Cardiac fibroblast (primary cell): ENCODE results near the gene ERCC1.
"Not testable (repeated sequence)": the region's sequence is repeated elsewhere in the genome, so short reads cannot be mapped to it uniquely, and the experiment has no call there.

ENCODE experiments used
- DNase-seq, 2 donors: peaks; one replicate each; pipeline versions ENCODE4 v3.0.0 to v3.0.0-alpha.2; 2010; ENCODE audit warnings: low read depth in 2 of 2
- H3K4me3 ChIP-seq, 2 donors: replicated peaks in 1 of 2; 1 replicate in 1 of 2; 2 replicates in 1 of 2; pipeline ENCODE4 v1.5.1; 2011; ENCODE audit warnings: low read depth in 2 of 2, low read length in 2 of 2, mild to moderate bottlenecking in 2 of 2, moderate library complexity in 1 of 2
- TF ChIP-seq, protein P1 (sequence below): IDR thresholded peaks from one replicate; pipeline ENCODE4 v1.5.1; 2011; ENCODE audit warnings: low read depth, mild to moderate bottlenecking, low read length, inconsistent platforms

ERCC1 gene

DNA sequence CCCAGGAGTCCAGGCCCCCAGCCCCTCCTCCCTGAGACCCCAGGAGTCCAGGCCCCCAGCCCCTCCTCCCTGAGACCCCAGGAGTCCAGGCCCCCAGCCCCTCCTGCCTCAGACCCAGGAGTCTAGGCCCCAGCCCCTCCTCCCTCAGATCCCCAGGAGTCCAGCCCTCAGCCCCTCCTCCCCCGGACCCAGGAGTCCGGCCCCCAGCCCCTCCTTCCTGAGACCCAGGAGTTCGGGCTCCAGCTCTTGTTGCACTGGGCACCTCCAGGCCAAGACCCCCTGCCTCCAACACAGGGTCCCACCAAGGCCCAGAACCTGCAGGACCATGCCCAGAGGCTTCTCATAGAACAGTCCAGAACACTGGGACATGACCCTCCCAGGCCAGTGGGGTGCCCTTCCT, 3.8 kb downstream of the ERCC1 start:
- TF ChIP-seq, protein P1, sequence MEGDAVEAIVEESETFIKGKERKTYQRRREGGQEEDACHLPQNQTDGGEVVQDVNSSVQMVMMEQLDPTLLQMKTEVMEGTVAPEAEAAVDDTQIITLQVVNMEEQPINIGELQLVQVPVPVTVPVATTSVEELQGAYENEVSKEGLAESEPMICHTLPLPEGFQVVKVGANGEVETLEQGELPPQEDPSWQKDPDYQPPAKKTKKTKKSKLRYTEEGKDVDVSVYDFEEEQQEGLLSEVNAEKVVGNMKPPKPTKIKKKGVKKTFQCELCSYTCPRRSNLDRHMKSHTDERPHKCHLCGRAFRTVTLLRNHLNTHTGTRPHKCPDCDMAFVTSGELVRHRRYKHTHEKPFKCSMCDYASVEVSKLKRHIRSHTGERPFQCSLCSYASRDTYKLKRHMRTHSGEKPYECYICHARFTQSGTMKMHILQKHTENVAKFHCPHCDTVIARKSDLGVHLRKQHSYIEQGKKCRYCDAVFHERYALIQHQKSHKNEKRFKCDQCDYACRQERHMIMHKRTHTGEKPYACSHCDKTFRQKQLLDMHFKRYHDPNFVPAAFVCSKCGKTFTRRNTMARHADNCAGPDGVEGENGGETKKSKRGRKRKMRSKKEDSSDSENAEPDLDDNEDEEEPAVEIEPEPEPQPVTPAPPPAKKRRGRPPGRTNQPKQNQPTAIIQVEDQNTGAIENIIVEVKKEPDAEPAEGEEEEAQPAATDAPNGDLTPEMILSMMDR: no peak
- no peak for DNase-seq
- H3K4me3 ChIP-seq: no peak overlapping the region

DNA sequence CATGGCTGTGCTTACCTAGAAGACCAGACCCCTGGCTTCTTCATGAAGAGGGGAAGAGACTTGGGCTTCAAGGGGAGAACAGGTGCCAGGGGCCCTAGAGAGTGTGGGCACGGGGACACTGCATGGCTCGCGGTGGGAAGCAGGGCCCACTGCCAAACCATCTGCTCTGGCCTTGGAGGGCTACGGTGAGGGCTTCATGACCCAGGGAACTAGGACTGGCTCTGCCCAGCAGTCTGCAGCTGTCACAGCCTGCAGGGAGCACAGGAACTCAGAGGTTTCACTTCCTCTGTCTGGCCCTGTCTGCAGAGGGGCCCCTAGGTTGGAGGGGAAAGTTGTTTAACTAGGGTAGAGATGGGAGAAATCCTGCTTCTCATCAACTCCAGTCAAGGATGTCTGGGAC, 4.3 kb downstream of the ERCC1 start:
- TF ChIP-seq, protein P1: no peak
- H3K4me3 ChIP-seq: no peak overlapping the region
- no peak for DNase-seq

DNA sequence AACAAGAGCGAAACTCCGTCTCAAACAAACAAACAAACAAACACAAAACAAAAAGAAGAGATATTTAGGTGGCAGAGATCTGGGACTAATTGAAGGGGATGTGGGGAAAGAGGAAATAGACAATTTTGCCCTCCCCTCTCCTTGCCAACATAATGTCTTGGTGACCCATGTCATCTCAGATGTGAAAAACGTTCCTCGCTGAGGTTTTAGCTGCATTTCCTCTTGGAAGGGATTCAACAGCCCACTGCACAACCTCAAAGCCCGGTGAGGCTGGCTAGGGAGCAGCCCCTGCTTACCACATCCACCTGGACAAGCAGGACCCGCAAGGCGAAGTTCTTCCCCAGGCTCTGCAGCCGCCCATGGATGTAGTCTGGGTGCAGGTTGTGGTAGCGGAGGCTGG, 4.9 kb downstream of the ERCC1 start:
- no peak overlapping the region for H3K4me3 ChIP-seq
- TF ChIP-seq, protein P1: no peak
- DNase-seq: no peak

DNA sequence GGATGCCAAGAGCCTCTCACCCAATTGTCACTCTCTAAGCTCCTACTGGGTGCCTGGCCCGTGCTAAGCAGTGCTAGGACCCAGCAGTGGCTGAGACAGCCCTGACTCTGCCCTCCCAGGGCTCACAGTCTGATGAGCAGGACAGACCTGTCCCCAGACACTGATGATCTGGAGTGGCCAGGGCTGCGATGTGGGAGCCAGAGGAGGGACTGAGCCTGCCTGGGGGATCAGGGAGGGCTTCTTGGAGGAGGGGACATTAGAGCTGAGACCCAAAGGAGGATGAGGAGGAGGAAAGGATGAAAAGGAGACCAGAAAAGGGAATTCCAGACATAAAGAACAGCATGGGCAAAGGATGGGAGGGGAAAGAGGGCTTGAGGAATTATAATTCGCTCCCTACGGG, 6.6 kb downstream of the ERCC1 start:
- H3K4me3 ChIP-seq: no peak overlapping the region
- no peak for DNase-seq
- TF ChIP-seq, protein P1: no peak

DNA sequence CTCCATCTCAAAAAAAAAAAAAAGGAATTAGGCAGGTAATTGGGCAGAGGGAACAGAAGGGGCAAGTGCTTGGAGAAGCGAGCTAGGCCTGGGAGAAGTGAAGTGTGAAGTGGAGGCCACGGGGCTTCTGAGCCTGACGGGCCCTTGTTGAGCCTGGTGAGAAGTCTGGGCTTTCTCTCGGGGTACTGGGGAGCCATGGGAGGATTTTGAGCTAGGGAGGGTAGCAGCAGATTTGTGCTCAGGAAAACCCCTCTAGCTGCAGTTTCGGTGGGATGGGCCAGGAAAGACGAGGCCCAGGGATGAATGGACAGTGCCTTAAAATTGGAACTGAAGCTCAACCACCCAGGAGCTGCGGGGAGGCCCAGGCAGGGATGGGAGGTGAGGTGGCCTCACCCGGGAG, 9.2 kb downstream of the ERCC1 start:
- no peak overlapping the region for H3K4me3 ChIP-seq
- TF ChIP-seq, protein P1: no peak
- no peak for DNase-seq

DNA sequence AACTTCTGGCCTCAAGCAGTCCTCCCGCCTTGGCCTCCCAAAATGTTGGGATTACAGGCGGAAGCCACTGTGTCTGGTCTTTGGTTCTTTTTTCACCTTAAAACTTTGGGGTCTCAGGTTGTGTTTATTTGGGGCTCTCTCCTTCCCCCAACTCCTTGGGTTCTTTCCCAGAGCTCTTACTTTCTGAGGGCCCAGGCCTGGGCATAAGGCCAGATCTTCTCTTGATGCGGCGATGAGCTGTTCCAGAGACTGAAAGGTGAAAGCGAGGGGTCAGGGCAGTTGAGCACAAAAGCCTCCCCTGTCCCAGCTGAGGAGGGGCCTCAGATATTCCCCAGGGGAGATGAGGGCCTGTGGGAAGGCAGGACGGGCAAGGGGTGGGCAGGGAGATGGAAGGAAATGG, 10.2 kb downstream of the ERCC1 start:
- DNase-seq: peak in 1 of 2 donors; percentile 43
- TF ChIP-seq, protein P1: no peak
- H3K4me3 ChIP-seq: no peak overlapping the region

DNA sequence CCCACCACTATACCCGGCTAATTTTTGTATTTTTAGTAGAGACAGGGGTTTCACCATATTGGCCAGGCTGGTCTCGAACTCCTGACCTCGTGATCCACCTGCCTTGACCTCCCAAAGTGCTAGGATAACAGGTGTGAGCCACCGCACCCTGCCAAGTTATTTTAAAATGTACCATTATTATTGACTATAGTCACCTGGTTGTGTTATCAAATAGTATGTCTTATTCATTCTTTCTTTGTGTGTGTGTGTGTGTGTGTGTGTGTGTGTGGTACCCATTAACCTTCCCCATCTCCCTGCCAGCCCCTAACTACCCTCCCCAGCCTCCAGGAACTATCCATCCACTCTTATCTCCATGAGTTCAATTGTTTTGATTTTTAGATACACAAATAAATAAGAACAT, 13.4 kb downstream of the ERCC1 start:
- DNase-seq, H3K4me3 ChIP-seq: not testable (repeated sequence)

DNA sequence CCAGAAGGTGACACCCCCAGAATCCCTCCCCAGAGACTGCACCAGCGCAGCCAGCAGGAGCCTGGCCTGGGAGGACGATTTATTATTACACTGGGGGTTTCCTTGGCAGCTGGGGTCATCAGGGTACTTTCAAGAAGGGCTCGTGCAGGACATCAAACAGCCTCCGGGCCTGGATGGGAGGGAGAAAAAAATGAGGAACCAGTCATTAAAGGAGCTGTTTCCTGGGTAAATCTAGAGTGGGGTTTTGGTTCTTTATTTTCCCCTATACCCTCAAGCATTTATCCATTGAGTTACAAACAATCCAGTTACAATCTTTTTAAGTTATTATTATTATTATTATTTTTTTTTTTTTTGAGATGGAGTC, 14.2 kb downstream of the ERCC1 start:
- no peak overlapping the region for H3K4me3 ChIP-seq
- DNase-seq: no peak
- TF ChIP-seq, protein P1: no peak
